Omental fat pad (tissue), 4 donors: ENCODE data around the gene VIPR2. TPM values are rescaled to one million over a fixed set of nuclear protein-coding genes. Genes with fewer than 3 reads are reported as not detected.

Experiments
- ATAC-seq: fragments of 150-250 bp; one replicate; pipeline ENCODE4 v1.9.1; 2016; ENCODE audit warnings: mild to moderate bottlenecking, moderate library complexity; ENCODE audit not compliant: low FRiP score
- DNase-seq: peaks from one replicate; pipeline ENCODE4 v3.0.0-alpha.2; 2019; ENCODE audit warnings: low spot score
- CTCF ChIP-seq, 3 donors: fragments of 450-650 bp; IDR thresholded peaks; one replicate each; pipeline ENCODE4 v1.5.1; 2016 to 2017; ENCODE audit warnings: antibody characterized with exemption in 3 of 3, mild to moderate bottlenecking in 3 of 3, moderate library complexity in 2 of 3
- total RNA-seq, 4 donors: library from RNA; depleted of rRNA; stranded (reverse); fragments of >200 nt; gene quantifications; one replicate each; pipeline ENCODE4 v1.1.0, GENCODE V29; 2016

Gene VIPR2
- total RNA-seq, 4 donors from 2014 or later: 3.6 to 71.0 (median 24.6) TPM

- ATAC-seq: no peak
- no peak for TF ChIP-seq CTCF (IDR thresholded peaks at IDR 0.05)
- no peak for DNase-seq
These were observed 13.8 kb downstream of the VIPR2 start for GRCh38 chr7:159130820-159131219.

GRCh38 chr7:159130199-159130775 lies 14.4 kb downstream of the VIPR2 start:
- no peak for TF ChIP-seq CTCF (IDR thresholded peaks at IDR 0.05)
- no peak for DNase-seq

GRCh38 chr7:159128767-159129166 lies 15.9 kb downstream of the VIPR2 start:
- DNase-seq: no peak
- ATAC-seq: no peak
- no peak for TF ChIP-seq CTCF (IDR thresholded peaks at IDR 0.05)

More at GRCh38 chr7:159130199-159130775, 14.4 kb downstream of the VIPR2 start:
- ATAC-seq: no peak

- DNase-seq: no peak
- ATAC-seq: no peak
- TF ChIP-seq CTCF (IDR thresholded peaks at IDR 0.05): no peak
These were observed 16.7 kb downstream of the VIPR2 start for GRCh38 chr7:159127691-159128642.

GRCh38 chr7:159126311-159127260 lies 18.1 kb downstream of the VIPR2 start:
- peak; percentile 8 for DNase-seq
- TF ChIP-seq CTCF (IDR thresholded peaks at IDR 0.05): no peak
- no peak for ATAC-seq

GRCh38 chr7:159125955-159126270 lies 18.8 kb downstream of the VIPR2 start:
- no peak for ATAC-seq
- DNase-seq: no peak
- no peak for TF ChIP-seq CTCF (IDR thresholded peaks at IDR 0.05)
